Esophagus muscularis mucosa (tissue), 4 donors: ENCODE data around the gene MMP12. TPM values are rescaled to one million over a fixed set of nuclear protein-coding genes. Genes with fewer than 3 reads are reported as not detected.

Experiments
- DNase-seq: peaks from one replicate; pipeline ENCODE4 v3.0.0-alpha.2; 2017; ENCODE audit errors: extremely low spot score
- H3K27ac ChIP-seq, 4 donors: fragments of 200-600 bp; sonication (generic); replicated peaks in 1 of 4; 1 replicate in 3 of 4; 2 replicates in 1 of 4; pipeline ENCODE4 v1.5.1; 2016 to 2019; ENCODE audit warnings: mild to moderate bottlenecking in 1 of 4
- H3K27me3 ChIP-seq, 4 donors: fragments of 200-600 bp; sonication (generic); one replicate each; pipeline versions ENCODE4 v1.5.1 to v1.6.0; 2016 to 2019
- H3K36me3 ChIP-seq, 4 donors: fragments of 200-600 bp; sonication (generic); one replicate each; pipeline ENCODE4 v1.5.1; 2016 to 2019
- H3K4me1 ChIP-seq, 4 donors: fragments of 200-600 bp; sonication (generic); one replicate each; pipeline ENCODE4 v1.5.1; 2016 to 2019
- H3K4me3 ChIP-seq, 4 donors: fragments of 200-600 bp; sonication (generic); 1 replicate in 2 of 4; 2 replicates in 2 of 4; pipeline ENCODE4 v1.5.1; 2016 to 2019; ENCODE audit warnings: mild to moderate bottlenecking in 4 of 4, moderate library complexity in 1 of 4
- H3K9me3 ChIP-seq, 4 donors: fragments of 200-600 bp; sonication (generic); 1 replicate in 3 of 4; 2 replicates in 1 of 4; pipeline ENCODE4 v1.5.1; 2016 to 2019
- CTCF ChIP-seq, 3 experiments: fragments of 200-600 bp in 2 of 3; fragments of 450-650 bp in 1 of 3; sonication (generic) in 2 of 3; IDR thresholded peaks; one replicate each; pipeline ENCODE4 v1.5.1; 2017 to 2019; ENCODE audit warnings: antibody characterized with exemption in 3 of 3, mild to moderate bottlenecking in 2 of 3, moderate library complexity in 1 of 3
- EP300 ChIP-seq: sonication (generic); formaldehyde crosslinking; IDR thresholded peaks from one replicate; pipeline ENCODE4 v1.6.1; 2017; ENCODE audit warnings: antibody characterized with exemption
- POLR2A ChIP-seq: fragments of 450-650 bp; IDR thresholded peaks from one replicate; pipeline ENCODE4 v1.6.1; 2017; ENCODE audit warnings: antibody characterized with exemption, moderate library complexity, mild to moderate bottlenecking, low read depth
- POLR2AphosphoS5 ChIP-seq, 2 donors: sonication (generic); formaldehyde crosslinking; IDR thresholded peaks; one replicate each; pipeline ENCODE4 v1.6.1; 2017; ENCODE audit warnings: antibody characterized with exemption in 2 of 2
- whole genome bisulfite sequencing: methylation state at CpG from one replicate; pipeline ENCODE4 v1.1.5; 2018; 5-methylcytosine and 5-hydroxymethylcytosine counted together
- intact Hi-C: fragments of 100-400 bp; cut with DNase I; formaldehyde crosslinking; loops from one replicate; pipeline ENCODE4 v1.15.1; 2023
- total RNA-seq, 4 donors: library from RNA; depleted of rRNA; stranded (reverse); fragments of >200 nt; gene quantifications; one replicate each; pipeline versions ENCODE4 v1.1.0 to v1.2.1, GENCODE V29; 2016

The MMP12 gene
- not detected for total RNA-seq

- no peaks in the 10 kb centered on the region for H3K9me3 ChIP-seq
- no peaks in the 10 kb centered on the region for H3K36me3 ChIP-seq
- no peaks in the 10 kb centered on the region for H3K27me3 ChIP-seq
- TF ChIP-seq EP300 (no peak), CTCF (IDR thresholded peaks at IDR 0.05) (no peak), POLR2A (no peak), POLR2AphosphoS5 (IDR thresholded peaks at IDR 0.05) (no peak)
- intact Hi-C loops = no loop called here
- DNase-seq = no peak
- no peak within 1 kb of the TSS for H3K27ac ChIP-seq
- H3K4me1 ChIP-seq = no peaks in the 10 kb centered on the region
- 71% methylated on average over 4 of the region's 4 CpGs for WGBS
- no peak within 1 kb of the TSS for H3K4me3 ChIP-seq
Measured at GRCh38 chr11:102874852-102875251, at the start of gene MMP12. TSS of gene MMP12 (minus strand) at chr11:102874982. CDS start at chr11:102874937, 45 bp downstream.

- DNase-seq = no peak
- Histone ChIP-seq H3K4me1 (no peaks in the 10 kb centered on the region), H3K27me3 (no peaks in the 10 kb centered on the region), H3K4me3 (no peak overlapping the region), H3K36me3 (no peaks in the 10 kb centered on the region), H3K27ac (no peak overlapping the region), H3K9me3 (no peaks in the 10 kb centered on the region)
- 51% methylated on average over 3 of the region's 3 CpGs for WGBS
- intact Hi-C loops = no loop called here
- TF ChIP-seq POLR2AphosphoS5 (IDR thresholded peaks at IDR 0.05) (no peak), POLR2A (no peak), CTCF (IDR thresholded peaks at IDR 0.05) (no peak), EP300 (no peak)
Measured at GRCh38 chr11:102921587-102922220, 46.9 kb upstream of the MMP12 start.

- no peaks in the 10 kb centered on the region for H3K27me3 ChIP-seq
- no peaks in the 10 kb centered on the region for H3K4me1 ChIP-seq
- TF ChIP-seq EP300 = no peak
- no peak for TF ChIP-seq POLR2A
- no peak for TF ChIP-seq CTCF (IDR thresholded peaks at IDR 0.05)
- no peak for TF ChIP-seq POLR2AphosphoS5 (IDR thresholded peaks at IDR 0.05)
- DNase-seq = no peak
- H3K4me3 ChIP-seq = no peak overlapping the region
- H3K36me3 ChIP-seq = no peaks in the 10 kb centered on the region
- intact Hi-C loops = no loop called here
- H3K9me3 ChIP-seq = no peaks in the 10 kb centered on the region
- no peak overlapping the region for H3K27ac ChIP-seq
- 59% methylated on average over 13 of the region's 13 CpGs for WGBS
Measured at GRCh38 chr11:102920118-102920684, 45.4 kb upstream of the MMP12 start.

GRCh38 chr11:102915044-102915375, 40.2 kb upstream of the MMP12 start:
- TF ChIP-seq CTCF (IDR thresholded peaks at IDR 0.05) (no peak), EP300 (no peak), POLR2AphosphoS5 (IDR thresholded peaks at IDR 0.05) (no peak), POLR2A (no peak)
- H3K4me1 ChIP-seq = no peaks in the 10 kb centered on the region
- no peak overlapping the region for H3K27ac ChIP-seq
- H3K9me3 ChIP-seq = no peaks in the 10 kb centered on the region
- H3K36me3 ChIP-seq = no peaks in the 10 kb centered on the region
- DNase-seq = no peak
- no peaks in the 10 kb centered on the region for H3K27me3 ChIP-seq
- no peak overlapping the region for H3K4me3 ChIP-seq
- intact Hi-C loops = no loop called here
